Activated gamma-delta T cell (primary cell): Measurements from ENCODE around the gene SERPINA5.

ENCODE experiments used
- DNase-seq: peaks from one replicate; lab custom pipeline; 2025; lab: John Stamatoyannopoulos, UW

SERPINA5 gene

GRCh38 chr14:94548999-94549985 is 31.9 kb upstream of the SERPINA5 start:
- no peak for DNase-seq

- no peak for DNase-seq
Observed at GRCh38 chr14:94550041-94550440, 31.2 kb upstream of the SERPINA5 start.

GRCh38 chr14:94555991-94556390 is 25.2 kb upstream of the SERPINA5 start:
- DNase-seq: no peak

- no peak for DNase-seq
Observed at GRCh38 chr14:94557327-94557726, 23.9 kb upstream of the SERPINA5 start.

GRCh38 chr14:94558842-94559241 is 22.4 kb upstream of the SERPINA5 start:
- no peak for DNase-seq

GRCh38 chr14:94559638-94560290 is 21.5 kb upstream of the SERPINA5 start:
- DNase-seq: no peak

- DNase-seq: no peak
Observed at GRCh38 chr14:94560291-94560665, 20.9 kb upstream of the SERPINA5 start.

GRCh38 chr14:94560751-94561655 is 20.2 kb upstream of the SERPINA5 start, which contains the start of gene SERPINA4:
SERPINA4 (plus strand) TSS chr14:94561442; CDS start chr14:94563483, 2,041 bp downstream.
- no peak for DNase-seq

GRCh38 chr14:94561656-94562010 is 19.6 kb upstream of the SERPINA5 start:
- DNase-seq: no peak

- no peak for DNase-seq
Observed at GRCh38 chr14:94562022-94562421, 19.2 kb upstream of the SERPINA5 start.

- DNase-seq: no peak
Observed at GRCh38 chr14:94562941-94563883, 18.0 kb upstream of the SERPINA5 start.

GRCh38 chr14:94564381-94564780 is 16.8 kb upstream of the SERPINA5 start:
- DNase-seq: no peak

- DNase-seq: no peak
Observed at GRCh38 chr14:94568186-94568585, 13.0 kb upstream of the SERPINA5 start.

- no peak for DNase-seq
Observed at GRCh38 chr14:94569381-94570001, 11.7 kb upstream of the SERPINA5 start.

- DNase-seq: no peak
Observed at GRCh38 chr14:94570002-94570400, 11.2 kb upstream of the SERPINA5 start.

GRCh38 chr14:94570440-94570839 is 10.8 kb upstream of the SERPINA5 start:
- no peak for DNase-seq

- no peak for DNase-seq
Observed at GRCh38 chr14:94571395-94571794, 9.8 kb upstream of the SERPINA5 start.

GRCh38 chr14:94571950-94572349 is 9.3 kb upstream of the SERPINA5 start:
- no peak for DNase-seq

- no peak for DNase-seq
Observed at GRCh38 chr14:94572637-94573303, 8.5 kb upstream of the SERPINA5 start.
